SH-SY5Y (cell line): ENCODE data around the gene CEACAM1.

ENCODE experiments used
- GATA2 ChIP-seq: IDR thresholded peaks from 2 replicates; pipeline ENCODE4 v1.6.1; 2011; ENCODE audit warnings: mild to moderate bottlenecking, low read depth, low read length
- GATA3 ChIP-seq: IDR thresholded peaks from 2 replicates; pipeline ENCODE4 v1.6.1; 2011; ENCODE audit warnings: low read depth, mild to moderate bottlenecking, low read length, moderate library complexity

DNA sequence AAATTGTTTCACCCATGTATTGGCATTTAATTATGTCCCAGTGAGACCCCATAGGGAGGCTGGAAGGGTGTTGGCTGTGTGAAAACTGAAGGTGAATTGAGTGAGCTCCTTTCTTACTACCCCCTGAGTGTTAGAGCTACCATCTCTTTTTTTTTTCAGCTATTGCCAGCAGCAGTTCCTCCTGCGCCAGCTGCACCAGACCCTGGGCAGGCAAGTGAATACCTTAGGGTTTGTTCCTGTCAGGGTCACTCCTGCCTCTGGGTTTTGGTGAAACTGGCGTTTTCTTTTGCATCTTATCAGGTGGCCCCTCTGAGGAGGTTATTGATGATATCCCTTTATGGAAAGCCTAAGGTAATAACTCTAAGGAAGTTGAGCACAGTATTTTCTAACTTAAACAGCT lies 40.9 kb upstream of the CEACAM1 start:
- no peak for TF ChIP-seq GATA2
- no peak for TF ChIP-seq GATA3
